GM23248 (cell line): Measurements from ENCODE around the gene FGFR1OP2. TPM values are rescaled to one million over a fixed set of nuclear protein-coding genes. Genes with fewer than 3 reads are reported as not detected.

Source experiments
- DNase-seq: peaks from one replicate; pipeline ENCODE4 v3.0.0-alpha.2; 2015
- H2AFZ ChIP-seq: fragments of 200-600 bp; sonication (generic); 2 replicates; pipeline ENCODE4 v1.6.1; 2016; ENCODE audit warnings: antibody characterized with exemption
- H3F3A ChIP-seq: fragments of 200-600 bp; sonication (generic); 2 replicates; pipeline ENCODE4 v1.6.1; 2016; ENCODE audit warnings: mild to moderate bottlenecking, antibody characterized with exemption, mixed run types; ENCODE audit not compliant: insufficient read depth
- H3K27ac ChIP-seq: fragments of 200-600 bp; sonication (generic); 2 replicates; pipeline ENCODE4 v1.5.1; 2016; ENCODE audit warnings: mild to moderate bottlenecking
- H3K27me3 ChIP-seq: fragments of 200-600 bp; sonication (generic); replicated peaks from 2 replicates; pipeline ENCODE4 v1.6.1; 2016; ENCODE audit warnings: mild to moderate bottlenecking; ENCODE audit not compliant: insufficient read depth
- H3K36me3 ChIP-seq: fragments of 200-600 bp; sonication (generic); 2 replicates; pipeline ENCODE4 v1.6.1; 2016; ENCODE audit warnings: low read depth, mild to moderate bottlenecking
- H3K4me1 ChIP-seq: fragments of 200-600 bp; sonication (generic); 2 replicates; pipeline ENCODE4 v1.6.1; 2016; ENCODE audit warnings: mild to moderate bottlenecking; ENCODE audit not compliant: insufficient read depth
- H3K4me2 ChIP-seq: fragments of 200-600 bp; sonication (generic); one replicate; pipeline ENCODE4 v1.6.1; 2016; ENCODE audit warnings: mild to moderate bottlenecking; ENCODE audit not compliant: unreplicated experiment
- H3K4me3 ChIP-seq: fragments of 200-600 bp; sonication (generic); 2 replicates; pipeline ENCODE4 v1.5.1; 2016; ENCODE audit warnings: mild to moderate bottlenecking
- H3K79me2 ChIP-seq: fragments of 200-600 bp; sonication (generic); 2 replicates; pipeline ENCODE4 v1.6.1; 2016; ENCODE audit warnings: mild to moderate bottlenecking; ENCODE audit not compliant: insufficient read depth
- H3K9ac ChIP-seq: fragments of 200-600 bp; sonication (generic); 2 replicates; pipeline ENCODE4 v1.6.1; 2016; ENCODE audit warnings: mild to moderate bottlenecking
- H3K9me2 ChIP-seq: fragments of 200-600 bp; sonication (generic); 2 replicates; pipeline ENCODE4 v1.6.1; 2016; ENCODE audit warnings: mixed run types, mild to moderate bottlenecking, moderate library complexity; ENCODE audit not compliant: insufficient read depth
- H3K9me3 ChIP-seq: fragments of 200-600 bp; sonication (generic); one replicate; pipeline ENCODE4 v1.6.1; 2017; ENCODE audit warnings: low read depth
- H4K20me1 ChIP-seq: fragments of 200-600 bp; sonication (generic); 2 replicates; pipeline ENCODE4 v1.6.0; 2016; ENCODE audit not compliant: insufficient read depth
- EZH2 ChIP-seq: fragments of 200-600 bp; sonication (generic); IDR thresholded peaks from 2 replicates; pipeline ENCODE4 v1.6.1; 2018; ENCODE audit warnings: antibody characterized with exemption, mild to moderate bottlenecking; ENCODE audit not compliant: insufficient read depth, poor library complexity, severe bottlenecking
- EZH2phosphoT487 ChIP-seq: fragments of 200-600 bp; sonication (generic); IDR thresholded peaks from 2 replicates; pipeline ENCODE4 v1.6.1; 2018; ENCODE audit warnings: antibody characterized with exemption, moderate library complexity, mild to moderate bottlenecking, low read depth; ENCODE audit not compliant: insufficient read depth
- WGBS, 2 experiments: methylation state at CpG; one replicate each; pipeline ENCODE4 v1.1.6; 2015 to 2017; ENCODE audit warnings: low lambda C conversion rate in 2 of 2, low coverage in 1 of 2; ENCODE audit errors: missing lambda C conversion rate in 2 of 2; 5-methylcytosine and 5-hydroxymethylcytosine counted together
- in situ Hi-C: fragments of 300-500 bp; cut with MboI; formaldehyde crosslinking; loops from 2 replicates; pipeline ENCODE4 v1.15.0; 2020
- polyA plus RNA-seq: library from polyadenylated mRNA; unstranded; fragments of >200 nt; fragmentation: Nextera tagmentation; extraction: Ambion mirVana; gene quantifications from 2 replicates; pipeline ENCODE4 v1.2.1, GENCODE V29; 2016
- total RNA-seq: library from RNA; depleted of rRNA; stranded (reverse); fragments of >200 nt; shearing (Covaris generic); gene quantifications from 2 replicates; pipeline ENCODE4 v1.2.3, GENCODE V29; 2014

FGFR1OP2 gene
- total and polyA plus RNA-seq, 2 experiments from 2014 or later: 37.2 to 47.3 TPM

DNA sequence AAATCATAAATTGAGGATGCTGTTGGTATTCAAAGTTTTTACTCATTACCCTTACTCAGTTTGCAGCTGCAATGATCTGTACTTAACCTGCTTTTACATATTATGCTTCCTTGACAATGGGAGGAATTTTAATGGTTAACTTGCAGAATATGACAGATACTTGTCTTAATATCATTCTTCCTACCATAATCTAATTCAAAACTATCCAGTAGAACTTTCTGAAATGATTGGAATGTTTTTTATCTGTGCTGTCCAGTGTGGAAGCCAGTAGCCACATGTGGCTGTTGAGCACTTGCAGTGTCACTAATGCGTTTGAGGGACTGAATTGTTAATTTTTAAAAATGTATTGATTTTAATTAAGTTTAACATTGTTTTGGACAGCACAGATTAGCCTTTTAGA, 23.5 kb downstream of the FGFR1OP2 start:
- no peaks in the 10 kb centered on the region for H4K20me1 ChIP-seq
- no peak overlapping the region for H3K27ac ChIP-seq
- H3K36me3 ChIP-seq: peaks cover 53% of the 10 kb centered on the region
- H3K9ac ChIP-seq: no peak overlapping the region
- H3F3A ChIP-seq: no peaks in the 10 kb centered on the region
- WGBS, 2 experiments: 92 to 97% methylated on average over 1 of the region's 1 CpG
- H3K9me2 ChIP-seq: no peaks in the 10 kb centered on the region; the same call in 1 of the 2 replicates
- H3K4me3 ChIP-seq: no peak overlapping the region
- no peaks in the 10 kb centered on the region for H3K4me1 ChIP-seq
- H3K9me3 ChIP-seq: no peaks in the 10 kb centered on the region
- no peak for DNase-seq
- H3K27me3 ChIP-seq: no peaks in the 10 kb centered on the region
- in situ Hi-C loops: no loop called here
- no peak overlapping the region for H2AFZ ChIP-seq
- no peak overlapping the region for H3K4me2 ChIP-seq
- H3K79me2 ChIP-seq: peaks cover 14% of the 10 kb centered on the region
- TF ChIP-seq EZH2 (no peak), EZH2phosphoT487 (no peak)

DNA sequence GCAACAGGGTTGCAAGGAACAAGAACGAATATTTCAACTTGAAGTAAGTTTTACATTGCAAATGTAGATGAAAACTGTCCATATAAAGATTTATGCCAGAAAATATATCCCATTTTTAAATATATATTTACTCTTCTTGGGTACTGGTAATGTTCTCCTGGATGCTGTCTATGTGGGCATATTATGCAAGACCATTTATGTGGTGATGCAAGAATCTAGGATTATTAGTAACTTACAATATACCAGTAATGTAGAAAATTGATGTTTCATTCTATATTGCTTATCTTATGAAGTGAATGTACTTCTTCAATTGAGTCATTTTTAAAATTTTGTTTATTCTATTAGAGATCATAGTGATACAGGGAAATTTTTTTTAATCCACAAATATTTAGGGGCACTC, 25.1 kb downstream of the FGFR1OP2 start:
- Histone ChIP-seq H3K79me2 (0 out of 2 replicates have a peak, but pooled peaks cover 4% of the 10 kb centered on the region), H3F3A (no peaks in the 10 kb centered on the region), H3K4me1 (no peaks in the 10 kb centered on the region), H4K20me1 (no peaks in the 10 kb centered on the region), H3K27me3 (no peaks in the 10 kb centered on the region), H3K4me2 (no peak overlapping the region), H3K36me3 (peaks cover 38% of the 10 kb centered on the region), H3K4me3 (no peak overlapping the region), H3K9ac (no peak overlapping the region), H3K9me2 (no peaks in the 10 kb centered on the region; the same call in 1 of the 2 replicates), H3K27ac (no peak overlapping the region), H3K9me3 (no peaks in the 10 kb centered on the region), H2AFZ (no peak overlapping the region)
- DNase-seq: peak; percentile 39
- TF ChIP-seq EZH2phosphoT487 (no peak), EZH2 (no peak)
- in situ Hi-C loops: no loop called here
- 93 to 97% methylated on average over 1 of the region's 1 CpG for WGBS, 2 experiments

DNA sequence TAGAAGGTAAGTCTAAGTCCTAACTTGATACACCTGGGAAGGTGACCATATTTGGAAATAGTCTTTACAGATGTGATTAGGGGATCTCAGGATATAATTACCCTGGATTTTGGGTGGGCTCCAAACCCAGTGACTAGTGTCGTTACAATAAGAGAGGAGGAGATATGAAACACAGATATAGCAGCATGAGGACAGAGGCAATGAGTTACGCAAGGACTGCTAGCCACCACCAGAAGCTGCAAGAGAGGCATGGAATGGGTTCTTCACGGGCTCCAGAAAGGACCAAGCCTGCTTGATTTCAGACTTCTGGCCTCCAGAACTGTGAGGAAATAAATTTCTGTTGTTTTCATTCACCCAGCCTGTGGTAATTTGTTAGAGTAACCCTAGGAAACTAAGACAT, 28.6 kb downstream of the FGFR1OP2 start:
- Histone ChIP-seq H3K9ac (no peak overlapping the region), H3K36me3 (peaks cover 28% of the 10 kb centered on the region), H4K20me1 (no peaks in the 10 kb centered on the region), H3K27ac (no peak overlapping the region), H3K9me2 (no peaks in the 10 kb centered on the region; the same call in 1 of the 2 replicates), H2AFZ (no peak overlapping the region), H3K27me3 (no peaks in the 10 kb centered on the region), H3K9me3 (no peaks in the 10 kb centered on the region), H3K4me1 (no peaks in the 10 kb centered on the region), H3F3A (no peaks in the 10 kb centered on the region), H3K79me2 (no peaks in the 10 kb centered on the region), H3K4me3 (no peak overlapping the region), H3K4me2 (no peak overlapping the region)
- WGBS, 2 experiments: 84% methylated on average over 3 of the region's 3 CpGs
- TF ChIP-seq EZH2phosphoT487 (no peak), EZH2 (no peak)
- no peak for DNase-seq
- in situ Hi-C loops: no loop called here

DNA sequence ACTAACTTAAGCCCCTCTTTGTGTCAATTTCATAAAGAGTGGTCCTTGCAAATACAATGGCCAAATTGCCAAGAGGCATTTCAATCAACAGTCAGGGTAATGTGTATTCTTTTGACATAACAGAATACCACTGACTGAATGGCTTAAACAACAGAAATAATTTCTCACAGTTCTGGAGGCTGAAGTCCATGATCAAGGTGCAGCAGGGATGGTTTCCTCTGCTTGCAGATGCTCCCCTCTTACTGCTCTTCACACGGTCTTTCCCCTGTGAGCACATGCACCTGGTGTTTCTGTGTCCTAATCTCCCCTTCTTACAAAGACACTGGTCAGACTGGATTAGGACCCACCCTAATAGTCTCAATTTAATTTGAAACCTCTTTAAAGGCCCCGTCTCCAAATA, 31.9 kb downstream of the FGFR1OP2 start:
- no peak overlapping the region for H3K4me2 ChIP-seq
- no peaks in the 10 kb centered on the region for H3K79me2 ChIP-seq
- no peaks in the 10 kb centered on the region for H3K9me3 ChIP-seq
- WGBS, 2 experiments: 93 to 96% methylated on average over 2 of the region's 2 CpGs
- no peak overlapping the region for H3K4me3 ChIP-seq
- no peaks in the 10 kb centered on the region for H3K27me3 ChIP-seq
- H4K20me1 ChIP-seq: no peaks in the 10 kb centered on the region
- no peaks in the 10 kb centered on the region for H3K9me2 ChIP-seq
- no peak overlapping the region for H3K9ac ChIP-seq
- H3K27ac ChIP-seq: no peak overlapping the region
- TF ChIP-seq EZH2: no peak
- TF ChIP-seq EZH2phosphoT487: no peak
- H3F3A ChIP-seq: no peaks in the 10 kb centered on the region
- H3K4me1 ChIP-seq: no peaks in the 10 kb centered on the region
- in situ Hi-C loops: no loop called here
- 0 out of 2 replicates have a peak, but pooled peaks cover 12% of the 10 kb centered on the region for H3K36me3 ChIP-seq
- H2AFZ ChIP-seq: no peak overlapping the region
- DNase-seq: no peak

DNA sequence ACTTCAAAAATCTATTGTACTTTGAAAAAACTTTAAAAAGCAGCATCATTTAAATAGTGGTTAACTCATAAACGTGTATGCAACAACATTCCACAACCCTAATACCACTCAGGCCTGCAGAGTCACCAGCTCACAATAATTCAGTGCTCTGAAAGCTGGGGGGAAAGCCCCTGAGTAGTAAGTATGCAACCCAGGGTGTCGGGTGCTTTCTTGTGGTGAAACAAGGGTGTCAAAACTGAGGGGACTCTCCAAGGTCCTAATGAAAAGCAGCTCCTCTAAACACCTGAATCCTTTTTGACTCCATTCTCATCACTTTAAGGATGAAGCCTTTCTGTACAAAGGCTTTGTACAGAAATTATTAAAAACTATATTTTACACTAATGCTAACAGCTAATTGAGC, 33.7 kb downstream of the FGFR1OP2 start:
- no peaks in the 10 kb centered on the region for H3F3A ChIP-seq
- in situ Hi-C loops: no loop called here
- no peak for DNase-seq
- 0 out of 2 replicates have a peak, but pooled peaks cover 6% of the 10 kb centered on the region for H3K36me3 ChIP-seq
- no peaks in the 10 kb centered on the region for H3K4me1 ChIP-seq
- H3K27me3 ChIP-seq: no peaks in the 10 kb centered on the region
- no peak overlapping the region for H3K27ac ChIP-seq
- no peak overlapping the region for H2AFZ ChIP-seq
- H3K9me3 ChIP-seq: no peaks in the 10 kb centered on the region
- TF ChIP-seq EZH2phosphoT487 (no peak), EZH2 (no peak)
- no peak overlapping the region for H3K4me3 ChIP-seq
- no peaks in the 10 kb centered on the region for H3K79me2 ChIP-seq
- H3K9ac ChIP-seq: no peak overlapping the region
- H4K20me1 ChIP-seq: no peaks in the 10 kb centered on the region
- no peaks in the 10 kb centered on the region for H3K9me2 ChIP-seq
- H3K4me2 ChIP-seq: no peak overlapping the region
- WGBS, 2 experiments: 58 to 61% methylated on average over 2 of the region's 2 CpGs
